Measurements from ENCODE around the gene AHCYL2.
"Not testable (repeated sequence)": the region's sequence is repeated elsewhere in the genome, so short reads cannot be mapped to it uniquely, and the experiment has no call there.

AHCYL2 gene

DNA sequence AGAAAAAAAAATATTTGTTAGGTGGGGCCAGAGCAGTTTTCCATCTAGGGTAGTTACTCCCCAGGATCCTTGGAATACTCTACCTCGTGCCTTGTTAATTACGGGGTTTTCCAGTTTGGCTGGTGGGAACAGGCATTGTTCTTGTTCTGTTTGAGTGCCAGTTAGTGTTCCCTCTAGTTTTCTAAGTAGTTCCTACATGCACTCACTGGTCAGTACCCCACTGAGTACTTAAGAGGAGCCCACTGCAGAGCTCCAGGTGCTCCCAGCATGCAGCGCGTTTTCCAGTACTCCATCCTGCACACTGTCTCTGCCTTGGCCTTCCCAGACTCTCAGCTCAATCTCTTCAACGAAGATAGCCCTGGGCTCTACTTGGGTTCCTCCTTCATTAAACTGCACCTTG lies 58.0 kb downstream of the AHCYL2 start:
- no peak for DNase-seq (ENCODE audit: low read depth in 1 of 2, low spot score in 1 of 2)

DNA sequence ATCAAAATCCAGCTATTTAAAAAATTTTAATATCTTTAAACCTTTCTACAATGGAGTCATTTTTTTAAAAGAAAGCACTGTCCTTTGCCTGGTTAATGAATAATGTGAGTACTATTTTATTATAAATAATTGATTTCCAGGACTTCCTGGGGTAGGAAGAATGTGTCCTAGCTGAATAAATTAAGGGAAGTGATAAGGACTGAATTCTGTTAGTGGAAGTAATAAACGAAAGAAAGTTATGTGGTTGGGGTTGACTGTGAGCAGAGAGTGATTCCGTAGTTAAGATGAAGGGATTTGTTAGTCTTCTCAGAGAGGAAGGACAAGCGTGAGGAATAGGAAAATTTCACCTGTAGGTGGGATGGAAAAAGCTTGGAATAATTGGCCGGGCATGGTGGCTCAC lies 59.1 kb downstream of the AHCYL2 start:
- no peak for DNase-seq (ENCODE audit: low read depth in 1 of 2, low spot score in 1 of 2)

DNA sequence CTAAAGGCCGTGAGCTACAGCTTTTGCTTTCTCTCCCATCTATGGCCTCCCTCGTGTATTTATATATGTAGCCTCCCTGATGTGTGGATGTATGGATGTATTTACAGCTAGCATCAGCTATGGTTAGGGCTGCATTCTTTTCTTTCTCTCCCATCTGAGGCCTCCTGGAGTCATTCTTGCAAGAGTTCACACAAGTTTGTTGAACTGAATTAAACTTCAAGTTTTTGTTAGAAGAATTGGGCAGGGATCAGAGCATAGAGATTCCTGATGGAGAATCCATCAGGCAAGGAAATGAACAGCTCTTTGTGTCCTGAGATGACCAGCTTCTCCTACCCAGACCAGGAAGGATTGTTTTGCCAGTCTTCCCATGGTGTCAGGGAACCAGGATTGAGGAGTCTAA lies 60.3 kb downstream of the AHCYL2 start:
- DNase-seq (ENCODE audit: low read depth in 1 of 2, low spot score in 1 of 2), result no peak

DNA sequence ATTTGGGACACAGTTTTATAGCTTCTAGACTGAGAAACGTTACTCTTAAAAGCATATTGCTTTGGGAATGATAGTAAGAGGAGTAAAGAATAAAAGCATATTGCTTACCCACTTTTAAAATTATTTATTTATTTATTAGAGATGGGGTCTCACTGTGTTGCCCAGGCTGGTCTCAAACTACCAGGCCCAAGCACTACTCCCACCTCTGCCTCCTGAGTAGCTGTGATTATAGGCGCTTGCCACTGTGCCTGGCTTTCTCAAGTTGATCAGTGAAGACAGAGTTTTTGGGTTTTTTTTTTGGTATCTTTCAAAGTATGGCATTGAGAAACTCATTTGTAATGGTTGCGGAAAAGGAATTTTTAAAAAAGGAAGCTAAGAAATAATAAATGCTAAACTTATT lies 68.0 kb downstream of the AHCYL2 start:
- no peak for DNase-seq (ENCODE audit: low read depth in 1 of 2, low spot score in 1 of 2)

DNA sequence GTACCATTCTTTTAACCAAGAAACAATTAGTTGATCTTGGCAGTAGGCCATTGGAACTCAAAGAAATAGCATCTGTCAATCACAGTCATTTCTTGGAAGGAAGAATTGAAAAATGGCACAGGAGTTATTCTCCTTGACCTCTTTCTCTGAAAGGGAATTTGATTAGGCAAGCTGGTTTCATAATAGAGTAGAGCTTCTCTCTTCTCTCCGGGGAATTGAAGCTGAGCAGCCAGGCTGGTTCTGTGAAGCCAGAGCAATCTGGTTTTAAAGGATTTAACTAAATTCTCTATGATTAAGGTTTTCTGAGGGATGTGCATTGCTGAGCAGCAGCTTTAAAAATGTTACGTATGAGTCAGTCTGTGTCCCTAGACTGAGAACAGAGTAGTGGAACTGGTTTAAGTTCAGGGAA lies 70.2 kb downstream of the AHCYL2 start:
- no peak for DNase-seq (ENCODE audit: low read depth in 1 of 2, low spot score in 1 of 2)

DNA sequence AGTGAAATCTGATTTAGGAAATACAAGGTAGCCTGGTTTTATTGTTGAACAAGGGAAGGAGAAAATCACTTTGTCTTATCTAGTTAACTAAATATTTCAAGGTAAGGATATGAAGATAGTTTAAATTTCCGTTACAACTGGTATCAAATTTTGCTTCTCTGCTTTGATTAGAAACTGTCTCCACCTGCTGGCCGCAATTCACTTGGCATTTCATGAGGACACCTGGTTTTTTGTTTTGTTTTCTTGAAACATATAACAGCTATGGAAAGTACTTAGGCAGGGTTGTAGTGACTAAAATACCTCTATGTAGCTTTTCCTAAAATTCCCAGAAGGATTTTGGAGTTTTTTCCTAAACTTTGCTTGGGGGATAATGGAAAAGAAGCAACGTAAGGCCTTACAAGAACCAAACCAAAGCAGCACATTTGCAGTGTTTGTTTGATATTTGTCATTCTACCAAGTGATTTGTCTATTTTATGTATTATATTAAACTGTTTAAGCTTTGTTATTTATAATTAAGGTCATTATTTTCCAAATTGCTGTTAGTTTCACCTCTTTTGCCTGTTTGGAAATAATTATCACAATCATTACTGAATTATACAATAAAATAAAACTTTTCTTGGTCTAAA lies 73.6 kb downstream of the AHCYL2 start:
- peak in 1 of 2 donors; percentile 17 for DNase-seq (ENCODE audit: low read depth in 1 of 2, low spot score in 1 of 2)

DNA sequence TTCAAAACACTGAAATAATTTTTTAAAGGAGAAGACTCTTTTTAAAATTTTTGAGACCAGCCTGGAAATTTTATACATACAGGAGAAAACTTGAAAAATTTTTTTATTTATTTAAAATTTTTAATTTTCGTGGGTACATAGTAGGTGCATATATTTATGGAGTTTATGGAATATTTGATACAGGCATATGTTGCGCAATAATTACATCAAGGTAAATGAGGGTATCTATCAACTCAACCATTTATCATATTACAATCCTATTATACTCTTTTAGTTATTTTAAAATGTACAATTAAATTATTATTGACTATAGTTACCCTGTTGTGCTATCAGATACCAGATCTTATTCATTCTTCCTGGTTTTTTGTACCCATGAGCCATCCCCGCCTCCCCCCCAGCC lies 75.1 kb downstream of the AHCYL2 start:
- no peak for DNase-seq (ENCODE audit: low read depth in 1 of 2, low spot score in 1 of 2)

DNA sequence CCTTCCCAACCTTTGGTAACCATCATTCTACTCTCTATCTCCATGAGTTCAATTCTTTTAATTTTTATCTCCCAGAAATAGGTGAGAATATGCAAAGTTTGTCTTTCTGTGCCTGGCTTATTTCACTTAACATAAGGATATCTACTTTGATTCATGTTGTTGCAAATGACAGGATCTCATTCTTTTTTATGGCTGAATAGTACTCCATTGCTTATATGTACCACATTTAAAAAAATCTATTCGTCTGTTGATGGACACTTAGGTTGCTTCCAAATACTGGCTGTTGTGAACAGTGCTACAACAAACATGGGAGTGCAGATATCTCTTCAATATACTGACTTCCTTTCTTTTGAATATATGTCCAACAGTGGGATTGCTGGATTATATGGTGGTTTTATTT lies 75.5 kb downstream of the AHCYL2 start:
- not testable (repeated sequence) for DNase-seq (ENCODE audit: low read depth in 1 of 2, low spot score in 1 of 2)

DNA sequence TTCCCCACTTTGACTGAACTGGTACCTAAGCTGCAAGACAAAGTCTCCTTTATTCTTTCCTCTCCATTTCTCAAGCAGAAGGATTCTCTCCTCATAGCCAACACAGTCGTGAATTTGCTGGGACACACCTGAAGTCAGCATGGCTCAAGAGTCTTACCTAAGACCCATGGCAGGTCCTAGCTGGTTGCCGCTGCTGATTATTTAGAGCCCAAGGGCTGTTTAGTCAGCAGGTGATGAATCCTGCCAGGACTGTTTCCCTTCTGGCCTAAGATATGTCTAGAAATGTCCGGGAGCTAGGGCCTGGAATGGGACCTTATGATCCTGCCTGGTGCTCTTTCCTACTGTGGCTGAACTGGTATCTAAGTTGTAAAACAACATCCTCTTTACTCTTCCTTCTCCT lies 82.8 kb downstream of the AHCYL2 start:
- no peak for DNase-seq (ENCODE audit: low read depth in 1 of 2, low spot score in 1 of 2)

DNA sequence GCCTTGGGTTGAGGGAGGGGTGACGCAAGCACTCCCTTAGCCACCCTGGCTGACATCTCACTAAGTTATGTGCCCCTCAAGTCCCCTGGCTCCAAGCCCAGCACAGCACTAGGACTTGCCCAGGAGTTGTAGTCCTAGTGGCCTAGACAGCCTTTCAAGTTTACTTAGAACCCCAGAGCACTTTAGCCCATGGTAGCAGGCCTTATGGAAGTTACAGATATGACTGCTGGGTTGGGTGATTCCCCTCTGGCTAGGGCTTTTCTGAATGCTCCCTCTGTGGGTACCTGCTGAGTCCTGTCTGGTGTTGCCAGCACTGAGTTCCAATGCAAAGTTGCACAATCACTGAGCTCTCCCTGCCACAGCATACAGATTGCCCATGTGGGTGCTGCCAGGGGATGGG lies 83.2 kb downstream of the AHCYL2 start:
- DNase-seq (ENCODE audit: low read depth in 1 of 2, low spot score in 1 of 2), result no peak

DNA sequence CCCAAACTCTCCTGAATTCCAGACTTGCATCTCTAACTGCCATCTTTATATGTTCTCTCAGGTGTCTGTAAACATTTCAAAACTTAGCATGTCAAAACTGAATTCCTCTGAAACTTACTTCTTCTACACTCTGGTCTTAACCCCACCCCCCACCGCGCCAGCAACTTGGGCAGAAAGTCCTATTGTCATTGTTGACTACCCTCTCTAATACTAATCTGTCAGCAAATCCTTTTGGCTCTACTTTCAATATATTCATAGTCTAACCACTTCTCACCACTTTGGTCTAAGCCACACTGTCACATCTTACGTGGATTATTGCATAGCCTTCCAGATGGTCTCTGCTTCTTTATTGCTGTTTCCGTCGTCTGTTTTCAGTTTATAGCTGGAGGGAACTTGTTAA lies 86.6 kb downstream of the AHCYL2 start:
- DNase-seq (ENCODE audit: low read depth in 1 of 2, low spot score in 1 of 2), result no peak

DNA sequence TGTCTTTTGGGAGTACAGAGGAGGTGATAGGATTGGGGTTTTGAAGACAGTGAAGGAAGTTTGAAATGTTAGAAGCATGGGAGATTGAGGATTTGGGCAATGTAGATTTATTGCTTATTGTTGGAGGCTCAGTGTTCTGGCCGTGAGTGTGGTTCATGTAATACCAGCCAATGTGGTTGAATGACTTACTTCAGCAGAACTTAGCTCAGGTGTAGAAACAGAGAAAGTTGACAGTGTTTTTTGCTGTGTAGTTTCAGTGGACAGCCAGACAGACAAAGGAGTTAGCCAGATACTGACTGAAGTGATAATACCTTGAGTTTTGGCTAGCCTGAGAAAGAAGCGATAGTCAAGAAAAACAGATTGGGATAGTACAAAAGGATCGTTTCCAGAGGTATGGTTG lies 88.5 kb downstream of the AHCYL2 start:
- no peak for DNase-seq (ENCODE audit: low read depth in 1 of 2, low spot score in 1 of 2)

DNA sequence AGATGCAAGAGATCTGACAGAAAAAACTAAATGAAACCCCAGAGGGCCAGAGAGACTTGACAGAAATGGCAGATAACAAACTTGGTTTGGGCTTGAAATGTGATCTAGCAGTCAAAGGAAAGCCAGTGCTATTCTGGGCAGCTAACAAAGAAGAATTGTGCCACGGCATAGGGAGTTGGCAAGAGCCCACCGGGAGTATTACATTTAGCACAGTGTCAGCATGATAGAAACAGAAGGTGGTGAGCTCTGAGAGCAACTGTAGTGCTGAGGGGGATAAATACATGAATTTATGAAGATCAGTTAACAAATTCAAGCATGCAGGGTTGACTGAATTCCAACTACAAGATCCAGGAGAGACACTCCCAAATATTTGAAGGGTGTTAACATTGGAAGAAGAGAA lies 91.1 kb downstream of the AHCYL2 start:
- no peak for DNase-seq (ENCODE audit: low read depth in 1 of 2, low spot score in 1 of 2)

DNA sequence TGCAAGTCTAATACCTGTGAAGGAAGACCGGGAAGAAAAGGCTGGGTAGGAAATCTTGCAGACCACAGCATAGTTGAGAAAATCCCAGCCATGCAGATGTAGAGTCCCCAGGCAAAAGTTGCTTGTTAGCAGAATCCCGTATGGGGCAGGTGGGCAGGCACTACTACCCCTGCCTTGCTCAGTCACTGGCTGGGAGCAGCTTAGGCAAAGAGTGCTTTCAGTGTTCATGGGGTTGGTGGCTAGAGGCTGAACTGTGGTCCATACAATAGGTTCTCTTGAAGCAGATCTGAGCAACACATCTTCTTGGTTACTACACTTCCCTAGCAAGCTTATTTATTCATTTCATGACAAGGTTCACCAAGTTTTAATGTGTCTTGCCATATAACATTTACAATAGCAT lies 92.6 kb downstream of the AHCYL2 start:
- DNase-seq (ENCODE audit: low read depth in 1 of 2, low spot score in 1 of 2), result no peak

DNA sequence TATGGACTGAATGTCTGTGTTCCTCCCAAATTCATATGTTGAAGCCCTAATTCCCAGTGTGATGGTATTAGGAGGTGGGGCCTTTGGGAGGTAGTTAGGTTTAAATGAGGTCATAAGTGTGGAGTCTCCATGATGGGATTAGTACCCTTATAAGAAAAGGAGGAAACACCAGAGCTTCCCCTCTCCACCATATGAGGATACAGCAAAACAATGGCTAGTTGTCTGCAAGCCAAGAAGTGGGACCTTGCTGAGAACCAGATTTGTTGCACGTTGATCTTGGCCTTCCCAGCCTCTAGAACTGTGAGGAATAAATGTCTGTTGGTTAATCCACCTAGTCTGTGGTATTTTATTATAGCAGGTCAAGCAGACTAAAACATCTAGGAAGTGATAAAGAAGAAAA lies 102.2 kb downstream of the AHCYL2 start:
- no peak for DNase-seq (ENCODE audit: low read depth in 1 of 2, low spot score in 1 of 2)

DNA sequence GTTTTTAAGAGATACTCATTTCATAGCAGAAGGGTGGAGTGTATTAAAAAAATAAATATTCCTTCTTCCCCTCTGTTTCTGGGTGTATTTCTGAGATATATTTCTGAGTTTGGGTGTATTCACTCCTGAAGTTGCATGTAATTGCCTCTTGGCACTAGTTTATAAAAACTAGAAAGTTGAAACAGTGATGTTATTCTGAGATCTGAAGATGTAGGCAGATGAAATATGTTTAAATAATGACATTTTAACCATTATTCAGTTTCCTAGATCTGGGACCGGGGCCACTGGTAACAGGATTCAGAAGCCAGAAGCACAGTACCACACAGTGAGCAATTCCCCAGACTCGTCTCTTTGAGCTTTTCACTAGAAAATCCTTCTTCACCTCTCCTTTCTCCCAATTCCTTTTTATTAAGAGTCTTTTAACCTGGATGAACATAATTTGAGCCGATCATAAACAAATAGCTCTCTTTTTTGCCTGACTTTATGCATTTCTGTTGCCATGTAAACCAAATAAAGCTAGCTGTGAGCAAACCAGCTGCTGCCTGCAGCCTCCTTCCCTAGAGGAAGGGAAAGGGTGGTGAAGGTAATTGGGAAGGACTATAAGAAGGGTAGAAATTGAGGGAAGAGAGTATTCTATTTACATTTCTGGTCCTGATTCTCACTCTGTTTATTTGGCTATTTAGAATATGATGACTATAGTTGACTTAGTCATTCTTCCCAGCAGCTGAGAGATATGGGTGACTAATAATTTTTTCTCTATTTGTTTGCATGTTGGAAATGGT lies 107.6 kb downstream of the AHCYL2 start:
- no peak for DNase-seq (ENCODE audit: low read depth in 1 of 2, low spot score in 1 of 2)

DNA sequence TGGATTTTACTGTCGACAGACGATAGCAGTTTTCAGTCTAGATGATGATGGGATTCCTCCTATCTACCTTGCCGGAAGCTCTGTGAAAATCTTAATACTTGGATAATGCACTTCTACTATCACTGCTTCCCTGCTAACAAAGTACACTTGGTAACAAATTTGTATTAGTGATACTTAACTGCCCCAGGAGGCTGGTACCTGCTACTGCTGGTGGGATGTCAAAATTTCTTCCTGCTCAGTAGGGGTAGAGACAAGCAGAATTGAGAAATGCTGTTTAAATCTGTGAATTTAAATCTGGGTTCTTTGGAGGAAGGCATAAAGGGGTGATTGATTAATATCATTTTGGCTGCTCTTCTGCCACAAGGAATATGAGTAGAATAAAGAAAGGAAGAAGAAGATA lies 109.6 kb downstream of the AHCYL2 start:
- DNase-seq (ENCODE audit: low read depth in 1 of 2, low spot score in 1 of 2), result no peak

DNA sequence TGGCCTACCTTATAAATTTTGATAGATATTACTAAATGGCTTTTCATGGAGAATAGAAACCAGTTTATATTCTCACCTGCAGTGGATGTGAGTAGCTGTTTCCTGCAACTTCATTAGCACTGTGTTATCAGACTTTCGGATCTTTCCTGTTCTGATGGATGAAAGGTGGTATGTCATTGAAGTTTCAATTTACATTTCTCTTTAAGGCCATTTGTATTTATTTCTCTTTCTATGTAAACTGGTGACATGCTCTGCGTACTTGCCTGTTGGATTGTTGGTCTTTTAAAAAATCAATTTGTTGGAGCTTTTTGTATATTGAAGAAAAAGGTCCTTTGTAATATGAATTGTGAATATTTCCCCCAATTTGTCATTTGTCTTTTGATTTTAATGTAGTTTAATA lies 113.6 kb downstream of the AHCYL2 start:
- no peak for DNase-seq (ENCODE audit: low read depth in 1 of 2, low spot score in 1 of 2)

DNA sequence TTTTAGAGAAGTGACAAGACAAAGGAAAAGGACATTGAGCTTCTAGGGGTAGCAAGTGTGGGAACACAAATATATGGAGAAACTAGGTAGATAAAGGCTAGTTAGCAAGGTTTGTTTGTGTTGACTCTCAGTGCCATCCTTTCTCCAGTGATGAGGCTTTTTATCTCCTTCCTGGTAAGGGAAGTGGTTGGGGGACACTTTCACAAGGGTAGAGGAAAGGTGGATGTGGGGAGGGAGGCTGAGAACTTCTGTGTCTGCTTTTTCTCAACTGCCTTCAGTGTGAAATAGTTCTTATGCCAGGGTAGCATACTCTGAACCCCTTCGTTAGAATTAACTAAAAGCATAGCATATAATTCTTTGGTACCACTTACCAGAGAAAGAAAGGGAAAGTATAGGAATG lies 116.4 kb downstream of the AHCYL2 start:
- no peak for DNase-seq (ENCODE audit: low read depth in 1 of 2, low spot score in 1 of 2)

DNA sequence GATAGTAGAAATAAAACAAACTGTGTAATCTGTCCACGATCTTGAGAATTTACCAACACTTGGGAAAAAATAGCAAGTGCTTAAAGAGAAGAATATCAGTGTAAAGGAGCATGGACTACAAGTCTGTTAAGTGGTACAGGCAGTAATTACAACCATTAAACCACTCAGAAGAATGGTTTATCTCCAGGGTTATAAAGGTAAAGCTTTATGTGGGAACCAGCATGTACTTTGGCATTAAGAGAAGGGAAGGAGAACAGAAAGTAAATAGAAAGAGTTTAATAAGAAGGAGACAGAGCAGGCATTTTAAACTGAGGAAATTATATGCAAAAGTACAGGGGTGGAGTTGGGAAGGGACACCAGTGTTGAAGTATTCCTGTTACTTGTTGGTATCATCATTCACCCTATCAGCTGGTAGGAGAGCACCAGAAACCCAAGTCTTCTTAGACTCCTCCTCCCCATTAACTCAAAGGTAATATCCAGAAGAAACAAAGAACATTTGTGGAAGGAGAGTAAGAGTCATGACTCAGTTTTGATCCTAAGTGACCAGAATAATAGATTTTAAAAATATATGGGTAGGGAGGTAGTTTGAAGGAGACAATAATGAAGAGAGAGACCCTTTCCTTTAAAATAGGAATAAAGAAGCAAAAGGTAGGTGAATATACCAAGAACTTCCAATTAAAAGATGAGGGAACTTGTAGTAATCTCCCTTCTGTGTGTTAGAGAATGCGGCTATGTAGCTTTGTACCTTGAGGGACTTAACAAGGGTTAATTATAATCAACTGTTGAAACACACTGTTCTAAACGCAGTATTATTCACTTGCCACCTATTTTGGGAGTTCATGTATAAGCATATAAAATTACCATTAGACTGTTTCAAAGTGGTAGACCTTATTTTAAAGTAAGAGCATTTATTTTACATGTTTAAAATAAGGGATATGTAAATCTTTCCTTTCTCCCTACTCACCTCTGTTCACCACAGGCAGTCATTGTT lies 117.3 kb downstream of the AHCYL2 start:
- DNase-seq (ENCODE audit: low read depth in 1 of 2, low spot score in 1 of 2), result no peak

DNA sequence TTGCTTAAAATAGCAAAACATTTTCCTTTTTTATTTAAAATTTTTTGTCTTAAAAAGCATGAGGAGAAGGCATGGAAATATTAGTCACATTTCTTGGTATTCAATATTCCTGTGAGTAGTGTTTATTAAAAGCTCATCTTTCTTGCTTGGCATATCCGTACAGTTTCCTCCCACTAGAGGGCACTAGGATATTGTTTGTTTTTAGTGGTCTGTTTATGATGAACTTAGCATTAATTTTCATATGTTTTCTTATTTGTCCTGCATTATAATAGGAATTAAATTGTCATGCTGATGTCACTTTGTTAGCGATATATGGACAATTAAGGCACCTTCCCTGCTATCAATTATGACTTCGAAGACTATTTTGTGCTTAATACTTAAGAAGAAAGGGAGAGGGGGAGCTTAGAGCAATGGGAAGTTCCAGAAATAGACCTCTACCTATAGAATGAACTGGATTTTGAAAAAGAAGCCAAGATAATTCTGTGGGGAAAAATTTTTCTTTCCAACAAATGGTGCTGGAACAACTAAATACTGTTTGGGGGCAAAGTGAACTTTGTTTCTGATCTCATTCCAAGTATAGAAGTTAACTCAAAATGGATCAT lies 118.4 kb downstream of the AHCYL2 start:
- no peak for DNase-seq (ENCODE audit: low read depth in 1 of 2, low spot score in 1 of 2)
